Stimulated activated CD4-positive, alpha-beta T cell treated with anti-CD3 and anti-CD28 coated beads, TNF-alpha, amount 100 ng/mL, for 24 hours (primary cell): ENCODE data around the gene PCDHGA1.
"Not testable (repeated sequence)": the region's sequence is repeated elsewhere in the genome, so short reads cannot be mapped to it uniquely, and the experiment has no call there.

Experiments used
- DNase-seq, 3 experiments: peaks; one replicate each; pipeline ENCODE4 v3.0.0-alpha.2; 2020; ENCODE audit warnings: low read depth in 3 of 3

Gene PCDHGA1

GRCh38 chr5:141382469-141383294, 52.4 kb downstream of the PCDHGA1 start, which contains the start of gene PCDHGA7:
TSS of gene PCDHGA7 (plus strand) at chr5:141382742. CDS start at chr5:141382900, 158 bp downstream.
- no peak for DNase-seq

GRCh38 chr5:141383345-141383744, 53.0 kb downstream of the PCDHGA1 start:
- DNase-seq = no peak

- no peak for DNase-seq
These were observed 54.4 kb downstream of the PCDHGA1 start for GRCh38 chr5:141384471-141385267.

- DNase-seq = peak in 1 of 3 experiments; percentile 24
These were observed 57.4 kb downstream of the PCDHGA1 start, which contains the start of gene PCDHGB4 for GRCh38 chr5:141387557-141388311. TSS of gene PCDHGB4 (plus strand) at chr5:141387698. CDS start at chr5:141387885, 187 bp downstream.

- DNase-seq = no peak
These were observed 58.3 kb downstream of the PCDHGA1 start for GRCh38 chr5:141388661-141389060.

GRCh38 chr5:141389153-141390042, 59.1 kb downstream of the PCDHGA1 start:
- DNase-seq = no peak

- DNase-seq = no peak
These were observed 62.3 kb downstream of the PCDHGA1 start, which contains the start of gene PCDHGA8 for GRCh38 chr5:141392429-141393198. TSS of gene PCDHGA8 (plus strand) at chr5:141392633. CDS start at chr5:141392814, 181 bp downstream.

DNA sequence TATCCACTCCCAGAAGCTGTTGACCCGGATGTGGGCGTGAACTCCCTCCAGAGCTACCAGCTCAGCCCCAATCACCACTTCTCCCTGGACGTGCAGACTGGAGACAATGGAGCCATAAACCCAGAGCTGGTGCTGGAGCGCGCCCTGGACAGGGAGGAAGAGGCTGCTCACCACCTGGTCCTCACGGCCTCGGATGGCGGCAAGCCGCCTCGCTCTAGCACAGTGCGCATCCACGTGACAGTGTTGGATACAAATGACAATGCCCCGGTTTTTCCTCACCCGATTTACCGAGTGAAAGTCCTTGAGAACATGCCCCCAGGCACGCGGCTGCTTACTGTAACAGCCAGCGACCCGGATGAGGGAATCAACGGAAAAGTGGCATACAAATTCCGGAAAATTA, 63.0 kb downstream of the PCDHGA1 start:
- no peak for DNase-seq

- not testable (repeated sequence) for DNase-seq
These were observed 64.3 kb downstream of the PCDHGA1 start for GRCh38 chr5:141394401-141395187.

- DNase-seq = peak in 1 of 3 experiments; percentile 44
These were observed 67.6 kb downstream of the PCDHGA1 start, which contains the start of gene PCDHGB5 for GRCh38 chr5:141397756-141398551. TSS of gene PCDHGB5 (plus strand) at chr5:141397947. CDS start at chr5:141398128, 181 bp downstream.

DNA sequence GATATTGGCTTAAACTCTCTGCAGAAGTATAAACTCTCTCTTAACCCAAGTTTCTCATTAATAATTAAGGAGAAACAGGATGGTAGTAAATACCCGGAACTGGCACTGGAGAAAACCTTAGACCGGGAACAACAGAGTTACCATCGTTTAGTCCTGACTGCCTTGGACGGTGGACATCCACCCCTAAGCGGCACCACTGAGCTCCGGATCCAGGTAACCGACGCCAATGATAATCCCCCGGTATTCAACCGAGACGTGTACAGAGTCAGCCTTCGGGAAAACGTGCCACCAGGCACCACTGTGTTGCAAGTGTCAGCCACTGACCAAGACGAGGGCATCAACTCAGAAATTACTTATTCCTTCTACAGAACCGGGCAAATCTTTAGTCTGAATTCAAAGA, 68.3 kb downstream of the PCDHGA1 start:
- no peak for DNase-seq

- DNase-seq = no peak
These were observed 69.4 kb downstream of the PCDHGA1 start for GRCh38 chr5:141399555-141400258.

DNA sequence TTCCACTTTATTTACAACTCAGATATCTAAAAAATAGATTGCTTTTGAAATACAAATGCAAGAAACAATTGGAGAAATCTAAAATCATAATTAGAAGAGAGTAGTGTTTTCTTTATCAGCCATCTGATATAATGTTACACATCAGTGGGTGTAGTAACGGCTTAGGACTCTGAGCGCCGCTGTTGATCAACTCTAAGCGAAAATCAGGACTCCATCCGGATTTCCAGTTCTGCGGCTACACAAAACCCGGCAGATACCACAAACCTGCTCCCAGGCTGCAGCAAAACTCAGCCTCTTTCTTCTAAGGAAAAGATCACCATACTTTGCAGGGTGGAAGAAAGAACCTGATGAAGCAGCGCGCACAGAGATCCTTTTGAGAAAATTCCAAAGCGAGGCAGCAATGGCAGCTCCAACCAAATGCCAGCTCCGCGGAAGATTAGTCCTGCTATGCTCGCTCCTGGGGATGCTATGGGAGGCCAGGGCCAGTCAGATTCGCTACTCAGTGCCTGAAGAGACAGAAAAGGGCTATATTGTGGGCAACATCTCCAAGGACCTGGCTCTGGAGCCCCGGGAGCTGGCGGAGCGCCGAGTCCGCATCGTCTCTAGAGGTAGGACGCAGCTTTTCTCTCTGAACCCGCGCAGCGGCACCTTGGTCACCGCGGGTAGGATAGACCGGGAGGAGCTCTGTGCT, 72.4 kb downstream of the PCDHGA1 start, which contains the start of gene PCDHGA9:
TSS of gene PCDHGA9 (plus strand) at position 226 of the 691 bp plus-strand sequence. CDS start at position 401, 175 bp downstream.
- DNase-seq = no peak

GRCh38 chr5:141403387-141403786, 73.1 kb downstream of the PCDHGA1 start:
- DNase-seq = no peak

DNA sequence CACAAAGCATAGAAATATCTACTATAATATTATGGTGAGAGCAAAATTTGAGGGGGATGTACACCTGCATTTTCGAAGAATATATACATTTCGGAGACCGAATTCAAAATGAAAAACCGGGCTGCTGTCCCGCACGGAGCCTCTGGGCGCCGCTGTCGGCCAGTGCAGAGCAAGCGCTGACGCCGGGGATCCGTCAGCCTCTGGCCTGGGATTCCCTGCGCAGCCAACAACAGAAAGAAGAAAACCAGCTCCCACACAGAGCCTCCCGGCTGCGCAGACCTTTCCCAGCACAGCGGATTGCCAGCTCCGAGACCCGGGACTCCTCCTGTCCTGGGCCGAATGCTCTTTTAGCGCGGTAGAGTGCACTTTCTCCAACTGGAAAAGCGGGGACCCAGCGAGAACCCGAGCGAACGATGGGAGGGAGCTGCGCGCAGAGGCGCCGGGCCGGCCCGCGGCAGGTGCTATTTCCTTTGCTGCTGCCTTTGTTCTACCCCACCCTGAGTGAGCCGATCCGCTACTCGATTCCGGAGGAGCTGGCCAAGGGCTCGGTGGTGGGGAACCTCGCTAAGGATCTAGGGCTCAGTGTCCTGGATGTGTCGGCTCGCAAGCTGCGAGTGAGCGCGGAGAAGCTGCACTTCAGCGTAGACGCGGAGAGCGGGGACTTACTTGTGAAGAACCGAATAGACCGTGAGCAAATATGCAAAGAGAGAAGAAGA, 77.6 kb downstream of the PCDHGA1 start, which contains the start of gene PCDHGB6:
TSS of gene PCDHGB6 (plus strand) at position 232 of the 716 bp plus-strand sequence. CDS start at position 414, 182 bp downstream.
- DNase-seq = peak in 1 of 3 experiments; percentile 39
